Measurements from ENCODE around the gene NEGR1. TPM values are rescaled to one million over a fixed set of nuclear protein-coding genes. Genes with fewer than 3 reads are reported as not detected.
"Not testable (repeated sequence)": the region's sequence is repeated elsewhere in the genome, so short reads cannot be mapped to it uniquely, and the experiment has no call there.

The NEGR1 gene
- total RNA-seq, 2 donors from 2014 or later: not detected

- Mint-ChIP-seq H3K27ac (no peak overlapping the region), H3K36me3 (no peaks in the 10 kb centered on the region), H3K4me3 (no peak overlapping the region), H3K9me3 (no peaks in the 10 kb centered on the region), H3K4me1 (ENCODE audit: low read depth in 2 of 2) (no peaks in the 10 kb centered on the region), H3K27me3 (no peaks in the 10 kb centered on the region)
- DNase-seq (ENCODE audit: low spot score) (no peak), ATAC-seq (no peak)
Observed at GRCh38 chr1:71908871-71909390, 373.4 kb downstream of the NEGR1 start.

DNA sequence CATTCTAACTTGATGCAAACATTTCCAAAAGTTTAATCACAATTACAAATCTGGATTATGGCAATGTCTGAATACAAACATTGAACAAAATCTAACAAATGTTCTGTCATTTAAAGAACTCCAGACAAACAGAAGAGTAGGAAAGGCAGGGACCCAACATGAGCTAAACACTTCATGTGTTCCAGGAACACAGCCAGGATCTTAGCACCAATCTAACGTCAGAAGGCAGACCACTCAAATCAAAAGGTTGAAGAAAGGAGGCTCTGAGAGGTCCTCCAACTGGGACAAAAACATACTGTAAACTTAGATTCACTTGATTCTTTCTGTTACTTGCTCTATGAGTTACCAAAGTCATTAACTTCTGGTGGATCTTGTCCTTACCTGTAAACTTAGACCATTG lies 374.0 kb downstream of the NEGR1 start:
- Mint-ChIP-seq H3K36me3 (no peaks in the 10 kb centered on the region), H3K27ac (no peak overlapping the region), H3K27me3 (no peaks in the 10 kb centered on the region), H3K4me1 (ENCODE audit: low read depth in 2 of 2) (no peaks in the 10 kb centered on the region), H3K9me3 (no peaks in the 10 kb centered on the region), H3K4me3 (no peak overlapping the region)
- DNase-seq (ENCODE audit: low spot score) (no peak), ATAC-seq (no peak)

GRCh38 chr1:71899881-71900280 lies 382.5 kb downstream of the NEGR1 start:
- Mint-ChIP-seq H3K4me3 (no peak overlapping the region), H3K4me1 (ENCODE audit: low read depth in 2 of 2) (no peaks in the 10 kb centered on the region), H3K27me3 (no peaks in the 10 kb centered on the region), H3K9me3 (peaks cover 3% of the 10 kb centered on the region), H3K27ac (no peak overlapping the region), H3K36me3 (no peaks in the 10 kb centered on the region)
- no peak for ATAC-seq
- no peak for DNase-seq (ENCODE audit: low spot score)

DNA sequence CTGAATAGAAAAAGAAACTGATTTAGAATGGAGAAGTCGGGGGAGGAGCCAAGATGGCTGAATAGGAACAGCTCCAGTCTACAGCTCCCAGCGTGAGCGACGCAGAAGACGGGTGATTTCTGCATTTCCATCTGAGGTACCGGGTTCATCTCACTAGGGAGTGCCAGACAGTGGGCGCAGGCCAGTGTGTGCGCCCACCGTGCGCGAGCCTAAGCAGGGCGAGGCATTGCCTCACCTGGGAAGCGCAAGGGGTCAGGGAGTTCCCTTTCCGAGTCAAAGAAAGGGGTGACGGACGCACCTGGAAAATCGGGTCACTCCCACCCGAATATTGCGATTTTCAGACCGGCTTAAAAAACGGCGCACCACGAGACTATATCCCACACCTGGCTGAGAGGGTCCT lies 394.2 kb downstream of the NEGR1 start:
- DNase-seq (ENCODE audit: low spot score): not testable (repeated sequence)

GRCh38 chr1:71885171-71885570 lies 397.2 kb downstream of the NEGR1 start:
- DNase-seq (ENCODE audit: low spot score): no peak
- H3K36me3 Mint-ChIP-seq: no peaks in the 10 kb centered on the region
- H3K27ac Mint-ChIP-seq: no peak overlapping the region
- no peak for ATAC-seq
- no peaks in the 10 kb centered on the region for H3K27me3 Mint-ChIP-seq
- no peak overlapping the region for H3K4me3 Mint-ChIP-seq
- H3K4me1 Mint-ChIP-seq (ENCODE audit: low read depth in 2 of 2): no peaks in the 10 kb centered on the region
- peaks cover 3% of the 10 kb centered on the region for H3K9me3 Mint-ChIP-seq

More for the DNA sequence above, 394.2 kb downstream of the NEGR1 start:
- not testable (repeated sequence) for H3K27me3 Mint-ChIP-seq; H3K36me3 Mint-ChIP-seq; H3K4me1 Mint-ChIP-seq (ENCODE audit: low read depth in 2 of 2); H3K9me3 Mint-ChIP-seq; H3K27ac Mint-ChIP-seq; H3K4me3 Mint-ChIP-seq; ATAC-seq

- H3K4me1 Mint-ChIP-seq (ENCODE audit: low read depth in 2 of 2): no peaks in the 10 kb centered on the region
- peaks cover 3% of the 10 kb centered on the region for H3K9me3 Mint-ChIP-seq
- H3K27ac Mint-ChIP-seq: no peak overlapping the region
- H3K36me3 Mint-ChIP-seq: no peaks in the 10 kb centered on the region
- no peaks in the 10 kb centered on the region for H3K27me3 Mint-ChIP-seq
- no peak for DNase-seq (ENCODE audit: low spot score)
- no peak for ATAC-seq
- no peak overlapping the region for H3K4me3 Mint-ChIP-seq
Observed at GRCh38 chr1:71882637-71883036, 399.7 kb downstream of the NEGR1 start.

- DNase-seq (ENCODE audit: low spot score) (no peak), ATAC-seq (no peak)
- Mint-ChIP-seq H3K27ac (no peak overlapping the region), H3K4me1 (ENCODE audit: low read depth in 2 of 2) (no peaks in the 10 kb centered on the region), H3K9me3 (peaks cover 3% of the 10 kb centered on the region), H3K27me3 (no peaks in the 10 kb centered on the region), H3K36me3 (no peaks in the 10 kb centered on the region), H3K4me3 (no peak overlapping the region)
Observed at GRCh38 chr1:71882226-71882625, 400.1 kb downstream of the NEGR1 start.

GRCh38 chr1:71881611-71882010 lies 400.7 kb downstream of the NEGR1 start:
- H3K4me1 Mint-ChIP-seq (ENCODE audit: low read depth in 2 of 2): no peaks in the 10 kb centered on the region
- peaks cover 3% of the 10 kb centered on the region for H3K9me3 Mint-ChIP-seq
- ATAC-seq: no peak
- H3K36me3 Mint-ChIP-seq: peaks cover 4% of the 10 kb centered on the region
- no peak overlapping the region for H3K4me3 Mint-ChIP-seq
- no peaks in the 10 kb centered on the region for H3K27me3 Mint-ChIP-seq
- H3K27ac Mint-ChIP-seq: no peak overlapping the region
- DNase-seq (ENCODE audit: low spot score): no peak

DNA sequence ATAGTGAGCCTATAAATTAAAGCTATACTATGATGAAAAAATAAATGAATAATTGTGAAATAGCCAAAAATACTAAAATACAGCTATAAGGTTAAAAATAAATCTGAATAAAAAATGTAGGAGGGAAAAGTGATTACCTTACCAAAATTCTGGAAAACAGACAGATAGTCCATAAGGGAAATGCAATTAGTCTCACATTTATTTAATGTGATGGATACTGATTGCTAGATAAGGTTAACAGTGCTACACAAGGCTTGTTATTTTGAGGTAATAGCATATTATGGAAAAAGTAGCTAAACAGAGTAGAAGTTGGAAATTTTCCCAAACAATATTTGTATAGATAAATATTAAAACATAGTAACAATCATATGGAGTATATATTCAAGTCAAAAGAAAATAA lies 413.0 kb downstream of the NEGR1 start:
- H3K27ac Mint-ChIP-seq: no peak overlapping the region
- no peaks in the 10 kb centered on the region for H3K36me3 Mint-ChIP-seq
- DNase-seq (ENCODE audit: low spot score) (no peak), ATAC-seq (no peak)
- no peak overlapping the region for H3K4me3 Mint-ChIP-seq
- H3K9me3 Mint-ChIP-seq: peaks cover 5% of the 10 kb centered on the region
- H3K4me1 Mint-ChIP-seq (ENCODE audit: low read depth in 2 of 2): no peaks in the 10 kb centered on the region
- no peaks in the 10 kb centered on the region for H3K27me3 Mint-ChIP-seq

GRCh38 chr1:71862756-71863155 lies 419.6 kb downstream of the NEGR1 start:
- H3K27ac Mint-ChIP-seq: no peak overlapping the region
- H3K4me1 Mint-ChIP-seq (ENCODE audit: low read depth in 2 of 2): no peaks in the 10 kb centered on the region
- H3K27me3 Mint-ChIP-seq: no peaks in the 10 kb centered on the region
- no peaks in the 10 kb centered on the region for H3K36me3 Mint-ChIP-seq
- ATAC-seq (no peak), DNase-seq (ENCODE audit: low spot score) (no peak)
- H3K9me3 Mint-ChIP-seq: peaks cover 13% of the 10 kb centered on the region
- H3K4me3 Mint-ChIP-seq: no peak overlapping the region

- no peak for ATAC-seq
- H3K27me3 Mint-ChIP-seq: no peaks in the 10 kb centered on the region
- no peak overlapping the region for H3K4me3 Mint-ChIP-seq
Observed at GRCh38 chr1:71861022-71861421, 421.3 kb downstream of the NEGR1 start.

GRCh38 chr1:71859806-71860205 lies 422.5 kb downstream of the NEGR1 start:
- H3K36me3 Mint-ChIP-seq: no peaks in the 10 kb centered on the region
- H3K27me3 Mint-ChIP-seq: no peaks in the 10 kb centered on the region
- ATAC-seq (no peak), DNase-seq (ENCODE audit: low spot score) (no peak)
- no peaks in the 10 kb centered on the region for H3K4me1 Mint-ChIP-seq (ENCODE audit: low read depth in 2 of 2)
- peaks cover 13% of the 10 kb centered on the region for H3K9me3 Mint-ChIP-seq
- no peak overlapping the region for H3K4me3 Mint-ChIP-seq
- H3K27ac Mint-ChIP-seq: no peak overlapping the region

More at GRCh38 chr1:71861022-71861421, 421.3 kb downstream of the NEGR1 start:
- H3K9me3 Mint-ChIP-seq: peaks cover 13% of the 10 kb centered on the region
- no peaks in the 10 kb centered on the region for H3K36me3 Mint-ChIP-seq
- DNase-seq (ENCODE audit: low spot score): no peak
- H3K4me1 Mint-ChIP-seq (ENCODE audit: low read depth in 2 of 2): no peaks in the 10 kb centered on the region
- no peak overlapping the region for H3K27ac Mint-ChIP-seq

GRCh38 chr1:71857862-71858261 lies 424.5 kb downstream of the NEGR1 start:
- Mint-ChIP-seq H3K36me3 (no peaks in the 10 kb centered on the region), H3K27me3 (no peaks in the 10 kb centered on the region), H3K27ac (no peak overlapping the region), H3K4me3 (no peak overlapping the region), H3K4me1 (ENCODE audit: low read depth in 2 of 2) (no peaks in the 10 kb centered on the region), H3K9me3 (peaks cover 18% of the 10 kb centered on the region)
- ATAC-seq (no peak), DNase-seq (ENCODE audit: low spot score) (no peak)

DNA sequence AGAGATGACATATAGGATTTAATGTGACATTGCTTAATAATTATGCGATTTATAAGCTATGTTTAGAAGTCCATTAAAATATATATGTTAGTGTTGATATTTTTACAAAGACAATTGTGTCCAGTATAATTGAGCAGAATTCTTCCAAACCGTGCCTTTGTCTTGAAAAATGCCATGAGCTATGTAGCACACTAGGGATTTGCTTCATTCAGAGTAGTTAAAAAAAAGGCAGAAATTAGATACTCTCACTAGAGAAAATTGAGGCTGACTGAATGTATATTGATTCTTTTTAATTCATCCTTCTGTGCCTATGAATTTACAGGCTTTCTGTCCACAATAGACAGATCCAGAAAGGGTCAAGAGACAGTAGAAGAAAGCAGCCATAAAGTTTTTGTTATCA lies 429.0 kb downstream of the NEGR1 start:
- Mint-ChIP-seq H3K36me3 (no peaks in the 10 kb centered on the region), H3K4me1 (ENCODE audit: low read depth in 2 of 2) (no peaks in the 10 kb centered on the region), H3K4me3 (no peak overlapping the region), H3K27ac (no peak overlapping the region), H3K27me3 (no peaks in the 10 kb centered on the region), H3K9me3 (peaks cover 8% of the 10 kb centered on the region)
- DNase-seq (ENCODE audit: low spot score) (no peak), ATAC-seq (no peak)

GRCh38 chr1:71850936-71851335 lies 431.4 kb downstream of the NEGR1 start:
- H3K9me3 Mint-ChIP-seq: peaks cover 15% of the 10 kb centered on the region
- H3K27ac Mint-ChIP-seq: no peak overlapping the region

More at GRCh38 chr1:71850936-71851335, 431.4 kb downstream of the NEGR1 start:
- DNase-seq (ENCODE audit: low spot score): no peak
- Mint-ChIP-seq H3K36me3 (no peaks in the 10 kb centered on the region), H3K4me3 (no peak overlapping the region), H3K4me1 (ENCODE audit: low read depth in 2 of 2) (no peaks in the 10 kb centered on the region), H3K27me3 (no peaks in the 10 kb centered on the region)
- no peak for ATAC-seq

All from natural killer cell treated with Interleukin-12 subunit alpha and Interleukin-12 subunit beta and Interleukin-15 and Interleukin-18, amount 100 ng/mL, for 72 hours (primary cell).